Loucy (cell line): Measurements from ENCODE around the gene ICAM1.

Source experiments
- H2AFZ ChIP-seq: fragments of 200-600 bp; sonication (generic); 2 replicates; pipeline ENCODE4 v1.6.0; 2016; ENCODE audit warnings: antibody characterized with exemption, mild to moderate bottlenecking, low read length, moderate library complexity
- H3F3A ChIP-seq: fragments of 200-600 bp; 2 replicates; pipeline ENCODE4 v1.6.0; 2016; ENCODE audit warnings: antibody characterized with exemption, low read depth, mild to moderate bottlenecking
- H3K27me3 ChIP-seq: fragments of 200-600 bp; sonication (generic); 2 replicates; pipeline ENCODE4 v1.6.1; 2014; ENCODE audit warnings: low read length, mild to moderate bottlenecking; ENCODE audit not compliant: insufficient read depth, poor library complexity, severe bottlenecking
- H3K36me3 ChIP-seq: fragments of 200-600 bp; sonication (generic); 2 replicates; pipeline ENCODE4 v1.6.1; 2016; ENCODE audit warnings: low read length; ENCODE audit not compliant: insufficient read depth
- H3K4me1 ChIP-seq: fragments of 200-600 bp; sonication (generic); 2 replicates; pipeline ENCODE4 v1.5.1; 2014; ENCODE audit warnings: low read length, mild to moderate bottlenecking; ENCODE audit not compliant: insufficient read depth, poor library complexity, severe bottlenecking
- H3K4me2 ChIP-seq: fragments of 200-600 bp; sonication (generic); 2 replicates; pipeline ENCODE4 v1.6.0; 2014; ENCODE audit warnings: antibody characterized with exemption, low read length, low read depth, mild to moderate bottlenecking; ENCODE audit not compliant: poor library complexity, severe bottlenecking
- H3K4me3 ChIP-seq: fragments of 200-600 bp; sonication (generic); 2 replicates; pipeline ENCODE4 v1.5.1; 2014; ENCODE audit warnings: low read length, mild to moderate bottlenecking, mixed read lengths; ENCODE audit not compliant: poor library complexity, severe bottlenecking
- H3K79me2 ChIP-seq: fragments of 200-600 bp; sonication (generic); 2 replicates; pipeline ENCODE4 v1.6.1; 2014; ENCODE audit warnings: low read length; ENCODE audit not compliant: insufficient read depth
- H3K9ac ChIP-seq: fragments of 200-600 bp; sonication (generic); 2 replicates; pipeline ENCODE4 v1.6.0; 2014; ENCODE audit warnings: mild to moderate bottlenecking, low read depth, low read length, moderate library complexity; ENCODE audit not compliant: poor library complexity, severe bottlenecking
- H3K9me2 ChIP-seq: fragments of 200-600 bp; sonication (generic); replicated peaks from 2 replicates; pipeline ENCODE4 v1.6.1; 2016; ENCODE audit warnings: low read depth, low read length, mixed read lengths
- H3K9me3 ChIP-seq: fragments of 200-600 bp; sonication (generic); 2 replicates; pipeline ENCODE4 v1.6.1; 2014; ENCODE audit warnings: mild to moderate bottlenecking, antibody characterized with exemption, low read length, low read depth; ENCODE audit not compliant: insufficient read depth
- H4K20me1 ChIP-seq: fragments of 200-600 bp; sonication (generic); 2 replicates; pipeline ENCODE4 v1.6.0; 2014; ENCODE audit warnings: antibody characterized with exemption, low read length, mild to moderate bottlenecking; ENCODE audit not compliant: insufficient read depth, poor library complexity, severe bottlenecking
- CTCF ChIP-seq: fragments of 200-600 bp; sonication (generic); conservative IDR thresholded peaks from 2 replicates; pipeline ENCODE4 v1.5.1; 2014; ENCODE audit warnings: mild to moderate bottlenecking, antibody characterized with exemption, low read length
- EZH2phosphoT487 ChIP-seq: fragments of 200-600 bp; IDR thresholded peaks from 2 replicates; pipeline ENCODE4 v1.6.1; 2018; ENCODE audit warnings: antibody characterized with exemption, mild to moderate bottlenecking, moderate library complexity, borderline replicate concordance

ICAM1 gene

DNA sequence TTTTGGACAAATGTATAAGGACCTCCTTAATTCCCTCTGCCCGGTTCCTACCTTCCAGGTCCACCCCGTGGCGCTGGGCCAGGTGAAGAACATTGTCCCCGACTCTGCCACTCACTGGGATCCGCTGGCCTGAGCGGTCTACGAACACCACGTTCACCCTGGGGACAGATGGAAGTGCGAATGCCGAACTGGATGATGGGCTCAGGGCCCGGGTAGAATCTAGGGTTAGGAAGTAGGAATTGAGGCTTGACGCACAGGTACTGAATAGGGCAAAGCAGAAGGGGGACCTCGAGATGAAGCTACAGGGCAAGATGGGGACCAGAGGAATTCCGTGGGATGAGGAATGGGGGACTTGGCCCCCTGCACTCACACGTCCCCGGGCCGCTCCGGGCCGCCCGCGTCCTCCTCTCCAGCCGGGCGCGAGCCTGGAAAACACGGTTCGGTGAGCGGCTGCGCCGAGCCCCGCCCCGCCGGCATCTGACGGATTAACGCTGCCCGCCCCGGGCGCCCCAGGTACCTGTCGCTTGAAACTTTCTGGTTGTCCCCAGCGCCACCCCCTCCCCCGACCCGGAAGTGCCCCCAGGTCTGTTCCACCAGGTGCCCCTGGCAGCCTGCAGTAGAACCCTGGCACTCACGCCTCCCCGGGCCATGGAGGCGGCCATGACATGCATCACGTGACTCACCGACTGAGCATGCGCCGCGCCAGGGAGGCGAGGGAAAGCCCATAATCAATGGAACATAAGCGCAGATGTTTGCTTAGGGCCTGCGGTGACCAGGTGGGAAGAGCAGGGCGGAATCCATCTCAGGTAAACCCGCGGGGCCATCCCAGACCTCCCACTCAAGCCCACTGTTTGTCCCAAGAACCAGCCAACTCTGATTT, 44.7 kb downstream of the ICAM1 start, which contains the start of gene FDX2:
TSS of gene FDX2 (minus strand) at position 681 of the 880 bp plus-strand sequence. CDS start at position 662, 19 bp downstream.
- Histone ChIP-seq H3K4me2 (peak within 1 kb of the TSS; percentile 90), H3K79me2 (no peaks in the 10 kb centered on the region), H3K9me2 (no peaks in the 10 kb centered on the region), H3K9ac (peak within 1 kb of the TSS; percentile 71), H3K36me3 (peaks cover 38% of the 10 kb centered on the region; the same call in 1 of the 2 replicates), H4K20me1 (no peaks in the 10 kb centered on the region), H3K4me3 (peak within 1 kb of the TSS; percentile 85), H3K9me3 (no peaks in the 10 kb centered on the region), H3K4me1 (peaks cover 5% of the 10 kb centered on the region), H3K27me3 (no peaks in the 10 kb centered on the region), H3F3A (peaks cover 6% of the 10 kb centered on the region; the same call in 1 of the 2 replicates), H2AFZ (peak within 1 kb of the TSS; percentile 95)
- no peak for TF ChIP-seq CTCF
- no peak for TF ChIP-seq EZH2phosphoT487

- Histone ChIP-seq H3K9ac (peak overlapping the region; percentile 71), H4K20me1 (no peaks in the 10 kb centered on the region), H3K4me2 (peak overlapping the region; percentile 90), H3K9me2 (no peaks in the 10 kb centered on the region), H3K9me3 (no peaks in the 10 kb centered on the region), H2AFZ (no peak overlapping the region), H3K27me3 (no peaks in the 10 kb centered on the region), H3K4me1 (peaks cover 5% of the 10 kb centered on the region), H3K4me3 (peak overlapping the region; percentile 85), H3K79me2 (no peaks in the 10 kb centered on the region), H3K36me3 (peaks cover 47% of the 10 kb centered on the region; the same call in 1 of the 2 replicates), H3F3A (peaks cover 6% of the 10 kb centered on the region; the same call in 1 of the 2 replicates)
- TF ChIP-seq EZH2phosphoT487 (no peak), CTCF (no peak)
These were observed 45.5 kb downstream of the ICAM1 start for GRCh38 chr19:10316229-10317044.

GRCh38 chr19:10317045-10317856, 46.3 kb downstream of the ICAM1 start:
- H3K36me3 ChIP-seq = peaks cover 55% of the 10 kb centered on the region; the same call in 1 of the 2 replicates
- H3K4me1 ChIP-seq = peaks cover 5% of the 10 kb centered on the region
- H3K9me3 ChIP-seq = no peaks in the 10 kb centered on the region
- no peaks in the 10 kb centered on the region for H3K27me3 ChIP-seq
- H3F3A ChIP-seq = peaks cover 6% of the 10 kb centered on the region; the same call in 1 of the 2 replicates
- no peak overlapping the region for H3K9ac ChIP-seq
- H3K9me2 ChIP-seq = no peaks in the 10 kb centered on the region
- TF ChIP-seq EZH2phosphoT487 (no peak), CTCF (no peak)
- no peak overlapping the region for H3K4me2 ChIP-seq
- H4K20me1 ChIP-seq = no peaks in the 10 kb centered on the region
- no peaks in the 10 kb centered on the region for H3K79me2 ChIP-seq
- no peak overlapping the region for H2AFZ ChIP-seq
- no peak overlapping the region for H3K4me3 ChIP-seq
